SK-N-MC (cell line): ENCODE measurements around the gene CDH4.

Source experiments
- DNase-seq: peaks from one replicate; pipeline ENCODE4 v3.0.0-alpha.2; 2011; ENCODE audit warnings: low read depth, low spot score
- H3K27ac ChIP-seq: fragments of 200-600 bp; sonication (generic); 2 replicates; pipeline ENCODE4 v1.5.1; 2016; ENCODE audit warnings: mixed run types
- H3K36me3 ChIP-seq: fragments of 200-600 bp; sonication (generic); 2 replicates; pipeline ENCODE4 v1.6.1; 2017; ENCODE audit warnings: antibody characterized with exemption, low read length, mixed read lengths; ENCODE audit not compliant: insufficient read depth
- H3K4me3 ChIP-seq: fragments of 200-600 bp; sonication (generic); 2 replicates; pipeline ENCODE4 v1.5.1; 2016
- H3K9ac ChIP-seq: fragments of 200-600 bp; sonication (generic); 2 replicates; pipeline ENCODE4 v1.8.0; 2017; ENCODE audit warnings: mixed run types, mixed read lengths; ENCODE audit not compliant: insufficient read length
- H3K9me3 ChIP-seq: fragments of 200-600 bp; sonication (generic); 2 replicates; pipeline ENCODE4 v1.6.1; 2017; ENCODE audit warnings: low read depth, mild to moderate bottlenecking, antibody characterized with exemption, low read length, moderate library complexity, mixed read lengths
- EZH2 ChIP-seq: fragments of 200-600 bp; sonication (generic); IDR thresholded peaks from one replicate; pipeline ENCODE4 v1.6.1; 2017; ENCODE audit warnings: antibody characterized with exemption
- FOXP2 ChIP-seq: optimal IDR thresholded peaks from 2 replicates; pipeline ENCODE3; 2011; ENCODE audit warnings: mild to moderate bottlenecking, moderate library complexity; ENCODE audit not compliant: insufficient read depth; ENCODE audit errors: extremely low read length, control extremely low read depth
- POLR2AphosphoS5 ChIP-seq: IDR thresholded peaks from 2 replicates; pipeline ENCODE4 v1.6.1; 2012; ENCODE audit warnings: mild to moderate bottlenecking, low read depth, low read length, borderline replicate concordance

The CDH4 gene

DNA sequence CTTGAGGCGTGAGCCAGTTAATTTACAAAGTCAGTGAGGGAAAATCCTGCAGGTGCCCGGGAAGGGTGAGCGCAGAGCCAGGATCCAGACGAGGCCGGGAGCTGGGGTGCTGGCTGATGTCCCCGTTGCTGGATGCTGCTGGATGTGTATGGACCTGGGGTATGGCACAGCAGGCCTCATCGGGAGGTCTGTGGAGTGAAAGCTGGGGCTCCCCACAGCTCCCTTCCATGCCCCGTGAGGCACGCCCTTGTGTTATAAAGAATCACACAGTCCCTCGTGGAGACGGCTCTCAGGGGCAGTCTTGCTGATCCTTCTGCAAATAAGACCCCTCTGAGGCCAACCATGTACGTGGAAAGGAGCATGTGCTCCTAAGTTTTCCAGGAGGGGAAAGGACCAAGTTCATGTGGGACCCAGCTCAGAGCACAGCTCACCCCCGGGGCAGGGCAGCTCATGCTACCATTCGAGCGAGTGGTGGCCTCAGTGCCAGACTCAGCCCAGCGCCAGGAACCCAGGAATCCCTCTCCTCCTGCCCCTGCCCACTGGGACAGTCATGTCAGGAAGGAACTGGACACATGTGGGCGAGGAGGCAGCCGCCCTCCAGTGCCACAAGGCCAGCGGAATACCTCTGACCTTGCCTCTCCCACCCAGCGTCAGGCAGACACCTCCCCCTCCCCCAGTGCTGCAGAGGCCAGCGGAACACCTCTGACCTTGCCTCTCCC is 97.5 kb downstream of the CDH4 start:
- TF ChIP-seq POLR2AphosphoS5 (no peak), FOXP2 (no peak), EZH2 (no peak)
- no peaks in the 10 kb centered on the region for H3K36me3 ChIP-seq

DNA sequence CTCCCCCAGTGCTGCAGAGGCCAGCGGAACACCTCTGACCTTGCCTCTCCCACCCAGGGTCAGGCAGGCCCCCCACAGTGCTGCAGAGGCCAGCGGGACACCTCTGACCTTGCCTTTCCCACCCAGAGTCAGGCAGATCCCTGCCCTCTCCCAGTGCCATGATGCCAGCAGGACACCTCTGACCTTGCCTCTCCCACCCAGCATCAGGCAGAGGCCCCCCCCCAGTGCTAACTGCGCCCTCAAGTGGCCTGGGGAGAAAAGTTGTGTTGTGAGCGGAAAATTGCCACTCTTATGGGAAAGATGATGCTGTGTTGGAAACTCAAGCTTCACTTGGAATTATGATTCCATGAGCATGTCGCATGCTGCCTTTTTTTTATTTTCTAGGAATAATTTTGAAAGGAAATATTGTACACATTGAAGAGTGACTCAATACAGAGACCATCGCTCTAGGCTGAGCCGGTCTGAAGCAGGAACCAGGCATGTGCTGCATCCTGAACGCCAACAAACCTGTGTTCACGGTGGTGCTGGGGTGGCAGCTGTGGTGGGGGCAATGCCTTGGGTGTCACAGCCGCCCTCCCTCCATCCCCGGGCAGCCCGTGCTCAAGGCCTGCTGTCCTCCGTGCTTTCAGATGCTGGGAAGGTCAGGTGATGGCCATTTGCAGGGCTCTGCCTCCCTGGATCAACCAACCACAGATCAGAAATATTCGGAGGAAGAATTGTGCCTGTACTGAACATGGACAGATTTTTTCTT is 98.6 kb downstream of the CDH4 start:
- TF ChIP-seq EZH2 (no peak), POLR2AphosphoS5 (no peak), FOXP2 (no peak)
- no peak for DNase-seq
- no peak overlapping the region for H3K4me3 ChIP-seq
- H3K36me3 ChIP-seq: no peaks in the 10 kb centered on the region
- no peaks in the 10 kb centered on the region for H3K9me3 ChIP-seq
- no peak overlapping the region for H3K9ac ChIP-seq
- no peak overlapping the region for H3K27ac ChIP-seq

More for the DNA sequence above, 97.5 kb downstream of the CDH4 start:
- DNase-seq: no peak
- Histone ChIP-seq H3K27ac (no peak overlapping the region), H3K4me3 (no peak overlapping the region), H3K9ac (no peak overlapping the region), H3K9me3 (no peaks in the 10 kb centered on the region)

DNA sequence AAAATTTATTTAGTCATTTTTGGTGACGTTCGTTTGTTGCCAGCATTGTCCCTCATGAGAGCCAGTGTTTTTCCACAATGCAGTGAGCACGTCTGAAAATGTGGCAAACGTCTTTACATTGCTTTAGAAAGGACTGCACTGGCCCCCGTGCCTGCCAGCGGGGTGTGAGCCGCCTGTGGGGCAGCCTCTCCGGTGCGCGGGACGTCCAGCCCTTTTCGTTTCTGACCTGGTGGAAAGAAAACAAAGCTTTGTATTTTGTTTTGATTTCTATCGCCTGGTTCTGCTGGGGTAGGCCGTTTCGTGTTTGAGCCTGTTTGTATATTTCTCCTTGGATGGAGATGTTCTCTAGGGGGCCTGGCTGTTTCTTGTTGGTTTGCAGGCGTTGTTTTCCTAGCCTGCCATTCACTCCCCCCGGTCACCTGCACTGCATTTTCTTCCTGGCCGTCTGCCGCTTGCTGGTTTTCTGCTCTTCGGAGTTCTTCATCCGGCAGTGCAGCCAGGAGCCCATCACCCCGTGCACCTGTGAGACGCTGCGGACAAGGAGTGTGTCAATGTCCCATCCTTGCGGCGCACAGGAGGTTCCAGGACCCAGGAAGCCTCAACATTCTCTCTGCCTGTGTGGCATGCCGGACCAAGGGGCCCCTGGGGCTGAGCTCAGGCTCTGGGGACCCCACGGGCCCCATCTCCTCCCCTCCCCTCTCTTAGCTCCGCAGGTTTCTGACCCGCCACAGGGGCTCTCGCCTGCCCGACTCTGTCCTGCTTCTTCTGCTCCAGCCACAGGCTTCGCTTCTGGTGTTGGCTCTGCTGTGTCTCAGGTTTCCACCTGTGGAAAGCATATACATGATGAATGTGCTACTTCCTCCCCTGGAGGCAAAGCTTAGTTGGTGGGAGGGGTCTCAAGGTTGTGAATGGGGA is 100.5 kb downstream of the CDH4 start:
- H3K4me3 ChIP-seq: no peak overlapping the region
- no peak overlapping the region for H3K9ac ChIP-seq
- H3K27ac ChIP-seq: no peak overlapping the region
- H3K36me3 ChIP-seq: no peaks in the 10 kb centered on the region
- no peak for DNase-seq
- no peaks in the 10 kb centered on the region for H3K9me3 ChIP-seq
- TF ChIP-seq FOXP2 (no peak), EZH2 (no peak), POLR2AphosphoS5 (no peak)

DNA sequence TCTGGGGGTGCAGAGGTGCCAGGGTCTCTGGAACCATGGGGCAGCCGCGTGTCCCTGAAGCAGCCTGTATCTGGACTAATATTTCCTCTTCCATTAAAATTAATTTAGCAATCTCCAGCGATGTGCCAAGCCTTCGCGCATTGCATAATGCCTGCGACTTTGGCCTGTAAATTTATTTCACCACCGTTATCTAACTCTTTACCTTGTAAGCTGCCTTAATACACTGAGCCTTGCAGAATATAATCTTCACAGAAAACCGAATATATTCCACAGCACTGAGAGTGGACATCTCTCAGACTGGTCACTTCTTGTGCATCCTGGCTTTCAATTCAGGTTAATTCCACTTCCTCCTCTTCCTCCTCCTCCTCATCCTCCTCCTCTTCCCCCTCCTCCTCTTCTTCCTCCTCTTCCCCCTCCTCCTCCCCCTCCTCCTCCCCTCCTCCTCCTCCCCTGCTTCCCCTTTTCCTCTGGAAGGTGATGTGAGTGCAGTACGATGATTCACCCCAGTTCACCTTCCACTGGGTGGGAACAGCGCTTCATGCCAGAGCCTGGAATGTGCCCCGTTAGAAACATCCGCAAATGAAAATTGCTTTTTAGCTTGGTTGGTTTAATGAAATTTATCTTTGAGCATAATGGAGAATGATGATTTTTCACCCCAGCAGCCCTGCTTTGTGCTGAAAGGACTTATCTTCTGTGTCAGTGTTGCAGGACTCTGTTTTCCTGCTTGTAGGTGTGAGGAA is 101.4 kb downstream of the CDH4 start:
- Histone ChIP-seq H3K4me3 (no peak overlapping the region), H3K27ac (no peak overlapping the region), H3K9ac (no peak overlapping the region), H3K36me3 (no peaks in the 10 kb centered on the region), H3K9me3 (no peaks in the 10 kb centered on the region)
- no peak for DNase-seq
- no peak for TF ChIP-seq EZH2
- TF ChIP-seq FOXP2: no peak
- no peak for TF ChIP-seq POLR2AphosphoS5

DNA sequence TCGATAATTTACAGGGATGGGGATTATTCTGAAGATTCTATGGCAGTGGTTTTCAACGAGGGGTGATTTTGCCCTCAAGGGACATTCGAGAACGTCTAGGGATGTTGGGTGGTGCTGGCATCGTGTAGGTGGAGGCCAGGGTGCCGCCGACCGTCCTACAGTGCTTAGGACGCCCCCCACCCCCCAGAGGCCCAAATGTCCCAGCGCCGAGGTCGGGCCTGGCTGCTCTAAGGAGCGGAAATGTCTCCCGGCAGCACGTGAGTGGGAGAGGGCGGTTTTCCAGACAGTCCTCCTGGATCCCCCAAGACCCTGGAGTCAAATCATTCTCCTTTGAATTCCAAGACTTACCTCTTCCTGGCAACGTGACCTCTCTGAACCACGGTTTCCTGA is 101.9 kb downstream of the CDH4 start:
- Histone ChIP-seq H3K4me3 (no peak overlapping the region), H3K36me3 (no peaks in the 10 kb centered on the region), H3K27ac (no peak overlapping the region), H3K9me3 (no peaks in the 10 kb centered on the region), H3K9ac (no peak overlapping the region)
- no peak for DNase-seq
- TF ChIP-seq POLR2AphosphoS5 (no peak), EZH2 (no peak), FOXP2 (no peak)

DNA sequence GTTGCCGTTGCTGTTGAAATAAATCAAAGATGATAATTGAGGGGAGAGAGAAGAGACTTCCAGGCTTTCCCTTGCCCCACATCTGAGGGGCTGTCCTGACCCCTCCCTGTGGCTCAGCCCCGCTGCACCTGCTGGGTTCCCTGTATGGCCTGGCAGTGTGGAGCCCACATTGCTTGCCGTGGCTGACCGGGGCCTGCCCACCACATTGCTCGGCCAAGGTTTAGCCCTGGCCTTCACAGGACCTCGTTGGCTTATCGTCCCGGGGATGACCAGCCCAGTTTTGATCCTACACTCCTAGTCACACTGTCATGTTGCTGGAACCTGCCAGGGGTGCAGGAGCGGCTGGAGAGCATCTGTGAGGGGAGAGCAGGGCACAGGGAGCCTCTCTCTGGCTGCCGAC is 102.4 kb downstream of the CDH4 start:
- no peak overlapping the region for H3K9ac ChIP-seq

DNA sequence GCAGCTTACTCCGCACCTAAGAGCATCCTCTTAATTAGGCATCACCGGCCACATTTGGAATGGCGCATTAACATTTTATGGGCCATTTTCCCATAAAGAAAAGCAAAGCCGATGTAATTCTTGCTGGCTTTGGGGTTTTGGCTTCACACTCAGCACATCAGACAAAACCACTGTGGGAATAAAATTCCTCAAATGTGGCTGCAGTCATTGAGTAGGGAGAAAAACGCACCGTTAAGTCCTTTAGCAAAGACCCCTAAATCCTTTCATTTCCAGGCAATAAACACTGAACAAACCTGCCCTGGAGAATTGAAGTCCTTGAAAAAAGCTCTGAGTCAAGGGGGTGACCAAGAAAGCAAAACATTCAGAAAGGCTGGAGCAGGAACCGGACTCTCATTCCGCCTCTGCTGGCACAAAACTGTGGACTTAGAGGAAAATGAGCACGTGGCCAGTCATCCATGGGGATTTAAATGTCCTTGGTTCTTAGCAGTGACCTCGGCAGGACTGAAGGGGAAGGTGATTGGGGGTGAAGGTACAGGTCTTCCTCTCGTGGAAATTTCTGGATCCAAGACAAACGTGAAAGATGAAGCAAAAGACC is 102.9 kb downstream of the CDH4 start:
- H3K27ac ChIP-seq: no peak overlapping the region
- H3K9me3 ChIP-seq: no peaks in the 10 kb centered on the region
- TF ChIP-seq FOXP2 (no peak), EZH2 (no peak), POLR2AphosphoS5 (no peak)
- no peak for DNase-seq
- no peak overlapping the region for H3K9ac ChIP-seq
- no peaks in the 10 kb centered on the region for H3K36me3 ChIP-seq
- no peak overlapping the region for H3K4me3 ChIP-seq

More for the DNA sequence above, 102.4 kb downstream of the CDH4 start:
- TF ChIP-seq POLR2AphosphoS5 (no peak), FOXP2 (no peak), EZH2 (no peak)
- no peak for DNase-seq
- Histone ChIP-seq H3K27ac (no peak overlapping the region), H3K9me3 (no peaks in the 10 kb centered on the region), H3K36me3 (no peaks in the 10 kb centered on the region), H3K4me3 (no peak overlapping the region)
